GM21515 (cell line): ENCODE results near the gene ATR.
"Not testable (repeated sequence)": the region's sequence is repeated elsewhere in the genome, so short reads cannot be mapped to it uniquely, and the experiment has no call there.

ENCODE experiments used
- ATAC-seq: cut with Tn5 transposase; IDR thresholded peaks from one replicate; pipeline ENCODE4 v1.9.1; 2021; ENCODE audit not compliant: unreplicated experiment

Gene ATR

DNA sequence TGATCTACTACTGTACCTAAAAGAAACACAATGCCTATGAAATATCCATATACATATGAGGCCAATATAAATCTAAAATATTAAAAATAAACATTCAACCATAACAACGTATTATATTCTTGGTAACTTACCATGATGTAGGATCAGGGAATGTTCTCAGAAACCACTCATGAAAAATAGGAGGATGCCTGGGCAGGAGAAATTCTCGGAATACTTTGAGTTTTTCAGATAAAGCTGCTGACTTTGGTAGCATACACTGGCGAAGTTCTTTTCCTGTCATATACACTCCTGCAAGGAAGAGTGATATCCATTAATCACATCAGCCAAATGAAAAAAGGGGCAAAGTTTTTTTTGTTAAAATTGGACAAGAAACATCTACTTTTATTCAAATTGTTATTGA, 119.4 kb downstream of the ATR start:
- ATAC-seq: no peak

DNA sequence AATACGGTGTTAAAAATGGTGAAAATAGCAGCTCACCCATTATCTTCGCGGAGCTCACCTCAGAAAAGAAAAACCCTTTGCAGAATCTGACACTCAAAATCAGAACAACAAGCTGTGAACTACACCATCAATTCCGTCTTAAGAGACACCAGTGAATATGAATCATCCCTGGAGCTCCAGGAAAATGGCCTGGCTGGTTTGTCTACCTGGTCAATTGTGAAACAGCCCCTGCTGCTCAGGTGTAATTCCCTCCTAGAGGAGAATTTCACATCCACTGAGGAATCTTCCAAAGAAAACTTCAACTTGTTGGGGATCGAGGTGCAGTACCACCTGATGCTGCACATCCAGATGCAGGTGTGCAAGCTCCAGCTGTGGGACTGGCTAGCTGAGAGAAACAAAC, 127.7 kb downstream of the ATR start:
- ATAC-seq: no peak

DNA sequence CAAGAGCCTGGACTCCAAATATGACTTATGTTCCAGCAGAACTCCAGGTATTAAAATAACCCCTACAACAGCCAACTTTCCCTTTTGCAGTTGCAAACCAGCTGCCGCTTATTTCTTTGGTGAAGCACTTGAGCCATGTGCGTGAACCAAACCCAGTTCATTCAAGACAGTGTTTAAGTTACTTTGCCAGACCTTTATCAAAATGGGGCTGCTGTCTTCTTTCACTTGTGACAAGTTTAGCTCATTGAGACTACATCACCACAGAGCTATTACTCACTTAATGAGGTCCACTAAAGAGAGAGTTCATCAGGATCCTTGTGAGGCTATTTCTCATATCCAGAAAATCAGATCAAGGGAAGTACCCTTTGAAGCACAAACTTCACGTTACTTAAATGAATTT, 128.3 kb downstream of the ATR start:
- ATAC-seq: no peak

DNA sequence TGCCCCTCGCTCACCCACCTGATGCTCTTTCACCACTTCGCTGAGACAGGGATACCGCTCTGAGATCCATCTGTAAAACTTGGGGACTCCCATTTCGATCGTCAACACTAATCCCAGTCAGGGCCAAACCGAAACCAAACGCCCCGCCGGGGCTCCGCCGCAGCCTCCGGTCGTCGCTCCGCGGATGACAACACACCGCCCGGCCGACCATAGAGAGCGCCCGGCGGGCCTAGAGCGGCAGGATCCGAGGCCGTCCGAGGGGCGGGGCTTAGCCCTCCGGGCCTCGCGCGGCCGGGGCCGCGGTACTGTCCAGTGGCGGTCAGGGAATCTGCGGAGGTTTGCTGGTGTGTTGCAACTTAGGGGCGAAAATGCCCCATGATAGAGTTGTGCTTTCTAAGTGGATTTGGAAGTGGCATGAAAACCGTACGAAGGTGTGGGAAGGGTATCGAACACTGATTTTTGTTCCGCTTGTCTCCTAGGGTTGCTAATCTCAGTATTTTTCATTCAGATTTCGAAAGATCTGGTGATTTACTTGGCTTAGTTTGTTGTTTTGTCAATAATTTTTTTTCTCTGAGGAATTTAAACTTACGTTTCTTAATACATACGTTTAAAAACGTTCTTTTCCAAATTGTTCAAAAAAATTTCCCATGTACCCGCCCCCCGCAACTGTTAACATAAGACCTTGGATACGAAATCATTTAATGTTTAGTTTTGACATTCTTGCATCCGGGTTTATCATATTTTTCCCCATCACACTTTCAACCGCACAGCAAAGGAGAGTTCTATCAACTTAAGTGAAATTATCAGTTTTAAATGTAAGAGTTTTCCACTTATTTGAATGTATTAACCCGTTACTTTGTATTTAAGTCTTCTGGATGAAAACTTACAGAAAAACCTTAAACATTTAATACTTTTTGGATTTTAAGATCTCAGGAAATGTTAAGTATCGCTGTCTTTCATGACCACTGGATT, 130.4 kb downstream of the ATR start, which contains the start of gene XRN1:
TSS of gene XRN1 (minus strand) at position 186 of the 972 bp plus-strand sequence. CDS start at position 93, 93 bp downstream.
- ATAC-seq: peak; percentile 81

DNA sequence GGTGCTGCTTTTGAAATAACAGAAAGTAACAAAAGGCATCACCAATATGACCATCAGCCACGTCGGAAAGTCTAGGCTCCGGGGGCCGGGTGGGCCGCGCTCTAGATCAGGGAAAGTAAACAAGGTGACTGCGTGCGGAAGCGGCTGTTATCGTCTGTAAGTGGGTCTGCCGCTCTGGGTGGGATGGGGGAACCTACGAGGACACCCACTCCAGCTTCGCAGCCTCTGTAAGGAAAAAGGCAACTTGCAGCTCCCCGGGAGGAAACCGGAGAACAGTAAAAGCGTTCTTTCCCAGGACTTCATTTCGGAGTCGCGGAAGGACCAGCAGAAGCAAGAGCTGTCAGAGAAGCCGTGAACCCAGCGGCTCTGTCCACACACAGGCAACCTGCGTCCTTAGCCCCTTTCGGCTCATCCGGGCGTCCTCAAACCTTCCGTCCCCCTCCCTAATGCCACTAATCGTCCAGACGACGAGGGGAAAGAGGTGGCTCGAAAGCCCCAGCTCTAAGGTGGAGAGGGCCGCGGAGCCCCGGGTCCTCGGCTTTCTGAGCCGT, 131.2 kb downstream of the ATR start:
- peak; percentile 28 for ATAC-seq

DNA sequence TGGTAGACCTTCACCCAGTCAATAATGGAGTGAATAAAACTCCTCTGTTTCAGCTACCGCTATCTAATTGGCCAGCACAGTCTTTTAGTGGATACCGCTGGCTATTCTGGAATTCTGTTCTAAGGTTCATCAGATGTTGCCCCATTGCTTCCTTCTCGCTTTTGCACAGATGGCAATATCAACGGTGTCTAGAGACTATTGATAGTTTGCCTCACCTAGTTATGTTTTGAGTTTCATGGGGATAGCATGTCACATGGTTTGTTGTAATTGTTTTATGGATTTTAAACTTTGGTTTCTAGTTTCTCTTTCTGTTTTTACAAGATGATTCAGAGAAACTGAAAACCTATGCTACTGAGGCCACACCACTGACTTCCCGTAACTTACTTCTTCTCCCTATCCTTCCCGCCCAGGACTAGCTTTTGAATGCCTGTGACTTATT, 132.7 kb downstream of the ATR start:
- ATAC-seq: peak; percentile 53

DNA sequence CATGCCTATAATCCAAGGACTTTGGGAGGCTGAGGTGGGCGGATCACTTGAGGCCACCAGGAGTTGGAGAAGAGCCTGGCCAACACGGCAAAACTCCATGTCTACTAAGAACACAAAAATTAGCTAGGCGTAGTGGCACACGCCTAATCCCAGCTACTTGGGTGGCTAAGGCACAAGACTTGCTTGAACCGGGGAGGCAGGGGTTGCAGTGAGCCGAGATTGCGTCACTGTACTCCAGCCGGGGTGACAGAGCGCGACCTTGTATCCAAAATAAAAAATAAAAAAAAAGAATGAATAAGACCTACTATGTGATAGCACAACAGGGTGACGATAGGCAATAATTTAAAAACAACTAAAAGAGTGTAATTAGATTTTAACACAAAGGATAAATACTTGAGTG, 134.2 kb downstream of the ATR start:
- ATAC-seq: no peak

DNA sequence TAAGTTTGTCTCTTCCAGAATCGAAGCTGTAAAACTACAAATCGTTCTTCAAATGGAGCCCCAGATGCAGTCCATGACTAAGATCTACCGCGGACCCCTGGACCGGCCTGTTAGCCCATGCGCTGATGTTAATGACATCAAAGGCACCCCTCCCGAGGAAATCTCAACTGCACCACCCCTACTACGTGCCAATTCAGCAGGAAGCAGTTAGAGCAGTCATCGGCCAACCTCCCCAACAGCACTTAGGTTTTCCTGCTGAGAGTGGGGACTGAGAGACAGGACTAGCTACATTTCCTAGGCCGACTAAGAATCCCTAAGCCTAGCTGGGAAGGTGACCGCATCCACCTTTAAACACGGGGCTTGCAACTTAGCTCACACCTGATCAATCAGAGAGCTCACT, 135.5 kb downstream of the ATR start:
- not testable (repeated sequence) for ATAC-seq

DNA sequence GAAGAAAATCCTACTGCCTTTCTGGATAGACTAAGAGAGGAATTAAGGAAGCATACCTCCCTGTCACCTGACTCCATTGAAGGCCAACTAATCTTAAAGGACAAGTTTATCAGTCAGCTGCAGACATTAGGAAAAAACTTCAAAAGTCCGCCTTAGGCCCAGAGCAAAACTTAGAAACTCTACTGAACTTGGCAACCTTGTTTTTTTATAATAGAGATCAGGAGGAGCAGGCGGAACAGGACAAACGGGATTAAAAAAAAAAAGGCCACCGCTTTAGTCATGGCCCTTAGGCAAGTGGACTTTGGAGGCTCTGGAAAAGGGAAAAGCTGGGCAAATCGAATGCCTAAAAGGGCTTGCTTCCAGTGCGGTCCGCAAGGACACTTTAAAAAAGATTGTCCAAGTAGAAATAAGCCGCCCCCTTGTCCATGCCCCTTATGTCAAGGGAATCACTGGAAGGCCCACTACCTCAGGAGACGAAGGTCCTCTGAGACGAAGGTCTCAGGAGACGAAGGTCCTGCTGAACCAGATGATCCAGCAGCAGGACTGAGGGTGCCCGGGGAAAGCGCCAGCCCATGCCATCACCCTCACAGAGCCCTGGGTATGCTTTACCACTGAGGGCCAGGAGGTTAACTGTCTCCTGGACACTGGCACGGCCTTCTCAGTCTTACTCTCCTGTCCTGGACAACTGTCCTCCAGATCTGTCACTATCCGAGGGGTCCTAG, 138.9 kb downstream of the ATR start:
- ATAC-seq: not testable (repeated sequence)

DNA sequence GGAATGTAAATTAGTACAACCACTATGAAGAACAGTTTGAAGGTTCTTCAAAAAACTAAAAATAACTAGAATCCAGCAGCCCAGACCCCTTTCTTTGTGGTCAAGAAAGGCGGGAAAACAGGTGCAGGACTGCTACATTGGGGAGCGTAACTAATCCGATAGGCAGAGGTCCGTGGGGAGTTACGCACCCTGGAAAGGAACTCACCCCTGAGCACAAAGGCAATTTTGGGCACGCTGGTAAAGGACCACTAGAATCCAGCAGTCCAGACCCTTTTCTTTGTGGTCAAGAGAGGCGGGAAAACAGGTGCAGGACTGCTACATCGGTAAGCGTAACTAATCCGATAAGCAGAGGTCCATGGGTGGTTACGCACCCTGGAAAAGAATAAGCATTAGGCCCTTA, 140.4 kb downstream of the ATR start:
- not testable (repeated sequence) for ATAC-seq

DNA sequence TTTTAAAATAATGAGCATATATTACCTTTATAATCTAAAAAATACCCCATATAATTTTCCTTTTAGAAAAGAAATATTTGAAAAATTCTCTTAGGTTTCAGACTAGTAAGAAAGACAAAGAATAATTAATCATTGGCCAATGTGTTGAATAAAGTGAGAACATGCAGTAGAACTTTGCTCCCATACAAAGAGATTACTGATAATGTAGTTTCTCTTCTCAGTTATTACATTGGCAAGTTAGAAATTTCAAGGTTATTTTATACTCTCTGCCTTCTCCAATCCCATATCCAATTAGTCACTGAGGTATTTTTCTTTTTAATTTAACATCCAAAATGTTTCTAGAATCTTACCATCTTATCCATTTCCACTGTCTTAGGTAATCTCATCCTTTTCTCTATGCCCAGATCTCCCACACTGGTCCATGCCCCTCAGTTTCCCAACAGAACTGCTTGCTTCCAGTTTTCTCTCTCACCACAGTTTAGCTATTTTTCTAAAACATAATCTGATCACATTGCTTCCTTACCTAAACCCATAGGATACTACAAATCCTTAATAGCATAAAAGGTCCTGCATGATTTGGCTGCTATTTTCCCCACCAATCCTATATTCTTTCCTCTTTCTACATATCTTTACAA, 141.5 kb downstream of the ATR start:
- no peak for ATAC-seq

DNA sequence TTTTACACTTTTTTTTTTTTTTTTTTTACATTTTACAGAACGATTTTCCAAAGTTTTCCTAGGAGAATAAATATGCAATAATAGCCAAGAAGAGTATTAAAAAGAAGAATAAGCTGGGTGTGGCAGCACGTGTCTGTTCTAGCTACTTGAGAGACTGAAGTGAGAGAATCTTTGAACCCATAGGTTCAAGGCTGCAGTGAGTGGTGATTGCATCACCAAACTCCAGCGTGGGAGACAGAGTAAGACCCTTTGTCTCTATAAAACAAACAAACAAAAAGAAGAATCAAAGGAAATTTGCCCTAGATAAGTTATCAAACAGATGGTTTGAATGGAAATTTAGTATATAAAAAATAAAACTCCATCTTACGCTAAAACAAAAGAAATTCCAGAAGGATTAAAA, 144.0 kb downstream of the ATR start:
- no peak for ATAC-seq

DNA sequence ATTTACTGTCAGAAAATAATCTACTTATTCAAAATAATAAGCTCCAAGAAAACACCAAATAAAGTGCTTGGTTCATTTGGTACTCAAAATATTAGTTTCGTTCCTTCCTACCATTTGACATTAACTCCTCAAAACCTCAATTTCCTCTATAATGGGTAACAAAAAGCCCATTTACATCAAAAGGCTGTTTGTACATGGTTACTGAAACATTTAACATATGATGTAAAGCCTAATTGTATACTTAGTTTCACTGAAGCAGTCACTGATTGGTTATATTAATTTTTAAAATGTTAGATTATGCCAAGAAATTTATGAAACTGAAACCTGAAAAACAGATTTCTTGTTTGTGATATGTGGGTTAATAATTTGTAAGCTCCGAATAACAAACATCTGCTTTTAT, 145.4 kb downstream of the ATR start:
- no peak for ATAC-seq

DNA sequence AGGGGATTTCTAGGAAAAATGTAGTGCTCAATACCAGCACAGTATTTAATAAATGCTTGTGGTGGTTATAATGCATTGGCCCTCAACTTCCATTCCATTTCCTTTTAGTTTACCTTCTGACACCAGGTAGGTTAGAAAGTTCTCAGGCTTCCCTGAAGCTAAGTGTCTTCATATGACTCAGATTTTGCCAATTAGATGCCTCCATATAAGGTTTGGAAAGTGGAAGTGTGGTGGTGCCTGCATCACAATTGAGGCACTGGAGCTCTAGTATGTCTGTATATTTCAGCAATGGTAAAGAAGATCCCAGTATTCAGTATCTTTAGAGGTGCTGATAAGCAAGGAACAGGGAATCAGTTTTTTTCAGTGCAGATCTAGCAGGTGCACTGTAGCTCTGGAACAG, 149.0 kb downstream of the ATR start:
- ATAC-seq: no peak

DNA sequence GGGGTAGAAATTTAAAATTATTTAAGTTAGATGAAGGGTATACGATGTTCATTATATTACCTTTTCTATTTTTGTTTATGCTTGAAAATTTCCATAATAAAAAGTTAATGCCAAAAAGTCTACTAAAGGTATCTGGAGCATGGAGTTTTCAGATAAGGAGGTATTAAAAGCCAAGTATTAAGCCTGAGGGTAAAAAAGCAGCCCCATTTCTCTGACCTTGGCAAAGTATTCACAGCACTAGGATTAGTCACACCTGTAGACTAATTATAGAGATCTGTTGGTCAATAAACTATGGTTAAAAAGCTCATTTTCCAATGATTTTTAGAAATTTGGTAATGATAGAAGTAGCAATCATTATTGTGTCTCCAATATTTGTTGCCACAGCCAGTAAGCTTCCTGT, 153.8 kb downstream of the ATR start:
- ATAC-seq: no peak

DNA sequence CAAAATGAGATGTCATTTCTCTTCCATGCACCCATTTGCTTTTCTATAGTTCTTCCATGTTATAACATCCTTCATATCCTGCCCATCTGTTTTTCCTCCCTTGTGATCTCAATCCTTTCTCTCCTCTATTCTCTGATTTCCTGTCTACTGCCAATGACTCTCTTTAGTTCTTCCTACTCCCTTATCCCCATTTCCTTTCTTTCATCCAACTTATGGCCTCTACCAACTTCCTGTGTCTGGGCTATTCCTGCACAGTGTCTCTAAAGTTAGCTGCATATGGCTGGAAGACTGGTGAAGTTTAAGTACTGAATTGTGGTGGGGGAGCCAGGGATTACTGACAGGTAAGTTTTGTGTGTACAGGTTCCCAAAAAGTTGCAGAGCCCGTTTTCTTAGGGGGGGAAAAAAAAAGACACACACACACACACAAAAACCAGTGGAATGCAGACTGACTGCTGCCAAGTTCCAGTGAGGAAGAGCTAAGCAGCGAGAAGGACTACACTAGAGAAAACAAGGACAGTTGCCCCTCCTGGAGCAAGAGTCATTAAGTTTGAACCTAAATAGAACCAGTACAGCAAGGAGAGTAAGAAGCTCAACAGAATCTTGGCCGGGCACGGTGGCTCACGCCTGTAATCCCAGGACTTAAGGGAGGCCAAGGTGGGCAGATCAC, 159.5 kb downstream of the ATR start:
- ATAC-seq: no peak

DNA sequence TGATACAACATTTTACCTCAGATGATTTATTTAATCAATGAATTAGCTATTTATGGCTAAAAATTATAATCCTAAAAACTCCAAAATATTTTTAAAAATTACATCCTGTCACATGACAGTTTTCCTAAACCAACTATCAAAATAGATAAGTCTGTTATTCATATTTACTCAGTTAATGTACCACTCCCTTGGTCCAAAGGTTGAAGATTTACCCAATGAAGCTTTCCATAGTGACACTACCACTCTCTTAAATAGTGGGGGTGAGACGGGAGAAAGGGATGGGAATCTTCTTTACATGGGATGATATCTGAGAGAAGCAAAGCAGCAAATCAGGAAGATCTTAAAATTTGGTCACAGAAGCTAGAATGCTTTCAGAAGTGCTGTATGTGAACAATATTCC, 161.2 kb downstream of the ATR start:
- ATAC-seq: no peak

DNA sequence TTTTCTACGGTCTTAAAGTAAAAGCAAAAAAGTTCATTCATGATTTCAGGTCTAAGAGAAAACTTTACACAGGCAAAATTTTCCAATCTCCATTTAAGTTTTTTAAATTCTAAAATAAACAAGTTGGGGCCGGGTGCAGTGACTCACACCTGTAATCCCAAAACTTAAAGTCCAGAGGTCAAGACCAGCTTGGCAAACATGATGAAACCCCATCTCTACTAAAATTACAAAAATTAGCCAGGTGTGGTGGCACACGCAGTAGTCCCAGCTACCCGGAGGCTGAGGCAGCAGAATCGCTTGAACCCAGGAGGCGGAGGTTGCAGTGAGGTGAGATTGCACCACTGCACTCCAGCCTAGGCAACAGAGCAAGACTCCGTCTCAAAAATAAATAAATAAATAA, 178.0 kb downstream of the ATR start:
- ATAC-seq: not testable (repeated sequence)
